ENCODE results near the gene SCAPER. TPM values are rescaled to one million over a fixed set of nuclear protein-coding genes. Genes with fewer than 3 reads are reported as not detected.
A peak's percentile ranks its signal among the peaks of the same experiment; 100 is the strongest.

SCAPER gene
- total RNA-seq, 1 donor from 2014 or later = 42.6 TPM

DNA sequence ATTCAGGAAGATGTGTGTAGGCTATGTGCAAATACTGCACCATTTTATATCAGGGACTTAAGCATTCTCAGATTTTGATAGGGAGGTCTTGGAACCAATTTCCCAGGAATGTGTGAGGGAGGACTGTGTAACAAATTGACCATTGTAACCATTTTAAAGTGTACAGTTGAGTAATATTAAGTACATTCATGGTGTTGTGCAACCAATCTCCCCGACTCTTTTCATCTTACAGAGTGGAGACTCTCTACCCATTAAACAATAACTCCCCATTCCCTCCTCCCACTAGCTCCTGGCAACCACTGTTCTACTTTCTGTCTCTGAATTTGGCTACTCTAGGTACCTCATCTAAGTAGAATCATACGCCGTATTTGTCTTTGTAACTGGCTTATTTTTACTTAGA is 31.5 kb upstream of the SCAPER start:
- intact Hi-C loops (cut with micrococcal nuclease) = no loop called here
- H3K36me3 ChIP-seq = peaks cover 54% of the 10 kb centered on the region
- no peak for DNase-seq
- TF ChIP-seq CTCF (IDR thresholded peaks at IDR 0.05; ENCODE audit: borderline replicate concordance) = no peak
- no peaks in the 10 kb centered on the region for H3K9me3 ChIP-seq (replicated peaks)
- H3K4me3 ChIP-seq = no peak overlapping the region
- H3K4me1 ChIP-seq = peaks cover 14% of the 10 kb centered on the region
- no peaks in the 10 kb centered on the region for H3K27me3 ChIP-seq (ENCODE audit: low read depth)
- H3K27ac ChIP-seq (replicated peaks) = no peak overlapping the region

DNA sequence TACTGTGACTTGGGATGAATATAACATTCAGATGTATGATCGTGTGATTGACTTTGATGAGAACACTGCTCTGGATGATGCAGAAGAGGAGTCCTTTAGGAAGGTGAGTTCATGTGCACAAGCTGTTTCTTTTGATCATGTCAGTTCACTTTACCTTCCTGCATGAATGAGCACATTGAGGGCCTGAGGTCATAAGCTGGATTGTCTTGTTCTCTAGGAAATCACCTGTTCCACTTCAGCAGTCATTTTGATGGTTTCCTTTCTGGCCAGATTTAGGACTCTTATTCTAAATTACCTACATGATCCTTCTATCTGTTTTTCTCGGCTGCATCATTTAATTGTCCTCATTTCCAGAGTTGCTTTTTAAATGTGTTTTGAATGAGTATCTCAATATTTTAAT is 30.5 kb upstream of the SCAPER start:
- no peaks in the 10 kb centered on the region for H3K9me3 ChIP-seq (replicated peaks)
- peaks cover 20% of the 10 kb centered on the region for H3K4me1 ChIP-seq
- H3K27me3 ChIP-seq (ENCODE audit: low read depth) = no peaks in the 10 kb centered on the region
- no peak for TF ChIP-seq CTCF (IDR thresholded peaks at IDR 0.05; ENCODE audit: borderline replicate concordance)
- peaks cover 54% of the 10 kb centered on the region for H3K36me3 ChIP-seq
- no peak overlapping the region for H3K27ac ChIP-seq (replicated peaks)
- no peak for DNase-seq
- intact Hi-C loops (cut with micrococcal nuclease) = no loop called here
- no peak overlapping the region for H3K4me3 ChIP-seq

- no peak for TF ChIP-seq CTCF (IDR thresholded peaks at IDR 0.05; ENCODE audit: borderline replicate concordance)
Observed at GRCh38 chr15:76932135-76932966, 27.2 kb upstream of the SCAPER start.

DNA sequence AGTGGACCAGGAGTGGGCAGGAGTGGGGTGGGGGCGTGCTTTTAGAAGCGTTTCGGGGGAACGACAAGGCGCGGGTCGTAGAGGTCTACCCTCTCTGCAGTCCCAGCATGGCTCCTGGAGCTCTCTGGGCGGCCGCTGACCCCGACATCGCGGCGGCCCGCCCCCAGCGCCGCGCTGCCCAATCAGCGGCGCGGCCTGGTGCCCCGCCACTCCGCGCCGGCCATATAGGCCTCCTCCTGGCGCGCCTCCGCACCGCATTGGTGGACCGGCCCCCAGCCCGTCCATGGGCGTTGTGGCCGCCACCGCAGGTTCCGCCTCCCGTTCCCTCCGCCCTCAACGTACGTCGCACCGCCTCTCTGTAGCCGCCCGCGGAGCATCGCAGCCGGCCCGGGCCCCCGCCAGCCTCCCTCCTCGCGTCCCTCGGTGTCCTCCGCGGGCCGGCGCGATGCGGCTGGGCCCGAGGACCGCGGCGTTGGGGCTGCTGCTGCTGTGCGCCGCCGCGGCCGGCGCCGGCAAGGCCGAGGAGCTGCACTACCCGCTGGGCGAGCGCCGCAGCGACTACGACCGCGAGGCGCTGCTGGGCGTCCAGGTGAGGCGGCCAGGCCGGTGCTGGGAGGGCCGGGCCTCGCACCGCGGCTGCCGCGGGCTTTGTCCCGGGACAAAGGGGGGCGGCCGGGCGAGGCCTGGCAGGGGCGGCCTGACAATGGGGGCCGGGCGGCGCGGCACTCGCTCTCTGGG is 26.4 kb upstream of the SCAPER start, which contains the start of gene RCN2:
Gene RCN2, plus strand, starts transcription at position 353 of the 738 bp plus-strand sequence. Its CDS starts 93 bp downstream, at position 446.
- H3K27me3 ChIP-seq (ENCODE audit: low read depth) = no peaks in the 10 kb centered on the region
- peak; percentile 97 for DNase-seq
- H3K9me3 ChIP-seq (replicated peaks) = no peaks in the 10 kb centered on the region
- peak within 1 kb of the TSS; percentile 87 for H3K27ac ChIP-seq (replicated peaks)
- H3K36me3 ChIP-seq = peaks cover 33% of the 10 kb centered on the region
- peak; percentile 20 for TF ChIP-seq CTCF (IDR thresholded peaks at IDR 0.05; ENCODE audit: borderline replicate concordance)
- peaks cover 20% of the 10 kb centered on the region for H3K4me1 ChIP-seq
- intact Hi-C loops (cut with micrococcal nuclease) = no loop called here
- H3K4me3 ChIP-seq = peak within 1 kb of the TSS; percentile 82

More at GRCh38 chr15:76932135-76932966, 27.2 kb upstream of the SCAPER start:
- H3K36me3 ChIP-seq = peaks cover 41% of the 10 kb centered on the region
- intact Hi-C loops (cut with micrococcal nuclease) = no loop called here
- H3K4me3 ChIP-seq = peak overlapping the region; percentile 82
- peak overlapping the region; percentile 87 for H3K27ac ChIP-seq (replicated peaks)
- no peak for DNase-seq
- H3K9me3 ChIP-seq (replicated peaks) = no peaks in the 10 kb centered on the region
- no peaks in the 10 kb centered on the region for H3K27me3 ChIP-seq (ENCODE audit: low read depth)
- H3K4me1 ChIP-seq = peaks cover 20% of the 10 kb centered on the region

GRCh38 chr15:76930831-76931396 is 25.8 kb upstream of the SCAPER start:
- H3K9me3 ChIP-seq (replicated peaks) = no peaks in the 10 kb centered on the region
- no peak for TF ChIP-seq CTCF (IDR thresholded peaks at IDR 0.05; ENCODE audit: borderline replicate concordance)
- H3K27ac ChIP-seq (replicated peaks) = peak overlapping the region; percentile 87
- H3K4me1 ChIP-seq = peaks cover 20% of the 10 kb centered on the region
- H3K27me3 ChIP-seq (ENCODE audit: low read depth) = no peaks in the 10 kb centered on the region
- intact Hi-C loops (cut with micrococcal nuclease) = no loop called here
- no peak for DNase-seq
- peaks cover 27% of the 10 kb centered on the region for H3K36me3 ChIP-seq
- H3K4me3 ChIP-seq = peak overlapping the region; percentile 82

Data from left ventricle myocardium inferior (tissue), 1 donor.